ENCODE measurements around the gene TEX26.

The TEX26 gene

DNA sequence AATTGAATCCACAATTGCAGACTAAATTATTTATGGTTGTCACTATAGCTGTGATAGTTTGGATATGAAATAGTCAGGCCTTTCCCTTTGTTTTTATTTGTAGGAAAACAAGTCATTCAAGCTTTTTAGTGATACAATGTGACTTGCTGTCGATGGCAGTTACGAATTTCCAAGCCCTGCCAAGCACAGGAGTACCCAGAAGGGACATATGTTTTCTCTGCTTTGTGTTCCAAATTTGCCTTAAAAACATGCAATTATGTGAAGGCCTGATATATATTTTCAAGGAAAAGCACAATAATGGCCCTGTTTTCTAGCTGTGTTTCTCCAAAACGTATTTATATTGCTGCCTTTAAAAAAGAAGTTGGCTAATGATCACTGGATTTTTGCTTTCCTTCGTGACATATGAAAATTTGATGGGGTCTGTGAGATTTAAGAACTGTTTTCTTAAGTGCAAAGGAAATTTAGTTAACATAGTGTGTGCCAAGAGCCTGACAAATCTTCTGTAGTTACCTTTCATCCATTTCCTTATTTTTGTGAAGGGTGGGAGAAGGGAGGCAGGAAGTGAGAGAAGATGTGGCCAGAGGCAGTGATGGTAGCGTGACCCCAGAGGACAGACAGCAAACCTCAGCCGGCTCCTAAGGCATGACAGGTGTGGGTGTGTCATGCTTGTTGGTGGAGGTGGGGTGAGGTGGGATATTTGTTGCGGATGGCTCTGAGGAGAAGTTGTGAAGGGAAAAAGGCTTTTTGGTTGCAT lies 79.6 kb downstream of the TEX26 start:
- no peak for DNase-seq (ENCODE audit: low read depth, low spot score)

DNA sequence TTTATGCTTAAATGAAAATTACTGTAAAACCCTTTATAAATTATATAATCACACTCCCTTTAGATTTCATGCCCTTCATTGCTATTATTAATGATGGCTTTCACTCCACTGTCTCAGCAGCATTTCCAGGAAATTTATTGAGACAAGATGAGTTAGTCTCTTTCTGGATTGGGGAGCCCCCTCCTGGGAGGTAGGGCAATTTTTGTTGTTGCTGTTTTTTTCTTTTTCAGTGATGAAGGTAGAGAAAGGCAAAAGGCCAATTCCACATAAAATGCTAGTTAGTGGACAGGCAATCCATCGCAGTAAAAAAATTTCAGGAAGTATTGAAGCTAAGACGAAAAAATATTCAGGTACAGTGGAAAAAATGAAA lies 80.2 kb downstream of the TEX26 start:
- DNase-seq (ENCODE audit: low read depth, low spot score), result no peak

DNA sequence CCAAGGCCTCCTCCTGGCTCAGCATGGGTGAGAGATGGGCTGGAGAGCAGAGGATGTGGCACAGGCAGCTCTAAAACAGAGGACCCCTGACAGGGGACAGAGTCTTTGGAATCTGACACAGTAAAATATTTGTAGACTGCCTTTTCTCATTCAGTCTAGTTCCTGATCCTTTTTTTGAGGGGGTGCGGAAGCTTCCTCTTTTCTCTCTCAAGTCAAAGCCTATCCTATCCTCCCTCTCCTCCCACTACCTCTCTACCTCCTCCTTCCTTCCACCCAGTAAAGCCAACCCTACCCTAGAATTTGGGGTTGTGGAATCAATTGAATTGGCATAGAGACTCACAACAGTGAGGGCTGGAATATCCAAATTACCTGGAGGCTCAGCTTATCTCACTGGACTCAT lies 82.0 kb downstream of the TEX26 start:
- DNase-seq (ENCODE audit: low read depth, low spot score), result no peak

DNA sequence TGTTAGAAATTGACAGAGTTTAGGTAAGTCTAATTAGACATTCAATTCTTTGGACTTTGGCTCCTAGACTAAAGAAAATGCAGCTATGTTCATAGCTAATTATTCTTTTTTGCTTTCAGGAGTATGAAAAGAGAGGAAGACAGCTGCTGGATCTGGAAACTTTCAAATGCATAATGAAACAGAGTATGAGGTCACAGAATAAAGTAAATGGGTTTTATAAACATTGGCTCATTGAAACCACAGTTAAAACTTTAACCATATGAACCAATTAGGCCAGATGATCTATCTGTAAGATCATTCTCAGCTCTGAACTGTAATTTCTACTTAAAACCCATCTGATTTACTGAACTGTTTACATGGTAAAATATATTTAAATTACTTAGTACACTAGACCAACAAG lies 82.7 kb downstream of the TEX26 start:
- DNase-seq (ENCODE audit: low read depth, low spot score), result no peak

DNA sequence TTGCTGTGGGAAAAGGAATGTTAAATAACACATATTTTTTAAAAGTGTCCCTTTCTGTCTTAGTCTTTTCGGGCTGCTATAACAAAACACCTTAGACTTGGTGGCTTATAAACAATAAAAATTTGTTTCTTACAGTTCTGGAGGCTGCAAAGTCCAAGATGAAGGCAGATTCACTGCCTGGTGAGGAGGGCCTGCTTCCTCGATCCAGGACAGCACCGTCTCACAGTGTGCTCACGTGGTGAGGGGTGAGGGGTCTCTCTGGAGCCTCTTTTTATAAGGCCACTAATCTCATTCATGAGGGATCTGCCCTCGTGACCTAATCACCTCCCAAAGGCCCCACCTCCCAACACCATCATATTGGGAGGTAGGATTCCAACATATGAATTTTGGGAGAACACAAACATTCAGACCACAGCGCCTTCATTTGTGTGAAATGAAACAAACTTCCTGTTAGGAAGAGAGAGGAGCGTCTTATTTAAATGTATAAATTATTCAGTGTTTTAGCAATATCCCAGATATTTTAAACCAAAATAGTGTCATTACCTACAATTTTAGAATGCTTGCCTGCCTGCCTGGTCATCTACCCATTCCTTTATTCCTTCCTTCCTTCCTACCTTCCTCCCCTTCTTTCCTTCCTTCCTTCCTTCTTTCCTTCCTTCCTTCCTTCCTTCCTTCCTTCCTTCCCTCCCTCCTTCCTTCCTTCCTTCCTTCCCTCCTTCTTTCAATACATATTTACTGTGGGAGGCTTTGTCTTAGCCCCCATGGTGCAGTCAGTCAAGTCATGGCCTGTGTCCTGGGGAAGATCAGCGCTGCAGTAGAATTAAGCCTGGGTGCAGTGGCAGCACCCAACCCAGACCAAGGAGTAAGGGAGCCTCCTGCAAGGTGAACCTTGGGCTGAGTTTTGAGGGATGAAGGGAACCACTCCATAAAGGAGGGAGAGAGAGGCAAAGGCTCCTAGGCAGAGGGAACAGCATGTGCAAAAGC lies 84.2 kb downstream of the TEX26 start:
- no peak for DNase-seq (ENCODE audit: low read depth, low spot score)

DNA sequence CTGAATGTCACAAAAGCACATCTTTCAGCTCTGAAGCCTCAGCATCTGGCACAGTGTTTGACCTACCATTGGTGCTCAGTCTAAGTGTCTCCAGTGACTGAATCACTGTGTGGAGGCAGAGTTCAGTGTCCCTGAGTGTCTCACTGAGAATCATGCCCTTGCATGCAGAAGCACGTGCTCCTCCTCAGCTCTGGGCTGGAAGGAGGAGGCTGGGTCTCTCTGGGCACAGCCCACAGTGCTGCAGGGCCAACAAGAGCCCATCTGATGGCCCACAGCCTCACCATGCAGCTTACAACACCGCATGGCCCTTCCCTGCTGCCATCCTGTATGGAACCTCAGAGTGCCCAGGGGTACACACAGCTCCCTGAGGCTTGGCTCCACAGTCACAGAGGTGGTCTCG lies 86.1 kb downstream of the TEX26 start:
- DNase-seq (ENCODE audit: low read depth, low spot score), result no peak

DNA sequence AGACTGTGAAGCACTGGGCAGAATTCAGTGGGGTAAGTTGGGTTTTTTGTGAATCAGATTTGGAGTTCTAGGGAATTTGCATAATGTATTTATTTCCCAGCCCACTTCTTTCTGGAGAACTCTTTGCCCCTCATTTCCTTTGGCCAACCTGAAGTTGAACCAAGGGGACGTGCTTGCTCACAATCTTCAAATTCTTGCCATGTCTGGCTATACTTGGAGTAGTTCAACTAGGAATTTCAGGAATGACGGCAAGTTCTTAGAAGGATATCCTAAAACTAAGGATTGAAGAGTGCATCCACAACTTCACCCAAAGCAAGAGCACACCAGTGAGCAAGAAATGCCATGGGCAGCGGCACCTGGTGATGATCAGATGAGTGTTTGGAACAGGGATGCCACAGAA lies 88.5 kb downstream of the TEX26 start:
- no peak for DNase-seq (ENCODE audit: low read depth, low spot score)

DNA sequence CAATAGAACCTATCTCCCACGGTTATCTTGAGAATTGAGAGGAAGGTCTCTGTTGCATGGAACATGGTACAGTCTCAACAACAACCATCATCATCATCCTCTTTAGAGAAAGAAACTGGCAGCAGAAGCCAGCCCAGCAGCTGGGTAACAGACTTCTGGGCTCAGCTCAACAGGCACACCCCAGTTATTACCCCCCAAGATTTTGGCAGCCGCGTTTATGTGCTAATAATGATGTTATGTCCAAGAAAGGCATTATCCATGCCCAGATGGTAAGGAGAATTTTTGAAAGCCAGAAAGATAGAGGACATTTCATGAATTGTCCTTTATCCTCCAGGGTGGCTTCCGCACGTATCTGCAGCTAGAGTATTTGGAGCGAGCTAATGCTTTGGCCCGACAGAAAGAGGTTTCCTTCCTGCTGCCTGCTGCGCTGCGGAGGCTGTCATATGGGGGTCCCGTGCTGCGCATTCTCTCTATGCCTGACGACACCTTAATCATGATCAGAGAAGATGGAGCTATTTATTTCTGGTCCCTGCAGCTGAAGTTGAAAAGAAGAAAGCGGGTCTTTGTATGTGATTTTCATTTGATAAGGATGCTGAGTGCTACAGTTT lies 89.9 kb downstream of the TEX26 start:
- no peak for DNase-seq (ENCODE audit: low read depth, low spot score)

DNA sequence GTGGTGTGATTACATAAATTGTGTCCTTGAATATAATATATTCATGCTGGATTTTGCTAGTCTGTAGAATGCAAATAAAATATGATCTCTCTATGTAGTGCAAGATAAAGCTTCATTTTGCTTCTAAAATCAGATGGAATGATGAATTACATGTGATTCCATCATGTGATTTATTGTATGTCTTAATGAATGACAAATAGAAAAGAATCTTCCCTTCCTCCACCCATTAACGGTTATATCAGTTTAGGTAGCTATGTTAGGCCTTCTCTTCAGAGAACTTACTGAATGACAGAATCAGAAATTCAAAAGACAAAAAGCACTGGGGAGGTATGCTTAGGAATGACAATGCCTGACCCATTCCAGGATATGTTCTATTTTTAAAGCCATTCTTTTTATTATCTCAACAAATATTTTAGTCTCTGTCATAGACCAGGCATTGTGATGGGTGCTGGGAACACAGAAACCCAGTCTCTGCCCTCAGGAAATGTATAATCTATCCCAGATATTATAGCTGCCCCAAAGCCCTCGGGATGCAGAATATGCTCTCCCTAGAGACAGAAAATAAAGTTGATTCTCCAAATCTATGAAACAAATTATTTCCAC lies 90.6 kb downstream of the TEX26 start:
- DNase-seq (ENCODE audit: low read depth, low spot score), result no peak
